Activated CD8-positive, alpha-beta memory T cell treated with anti-CD3 and anti-CD28 coated beads for 4 hours (primary cell): ENCODE data around the gene CNMD.
"Not testable (repeated sequence)": the region's sequence is repeated elsewhere in the genome, so short reads cannot be mapped to it uniquely, and the experiment has no call there.

Experiments
- DNase-seq, 2 donors: peaks; one replicate each; pipeline ENCODE4 v3.0.0-alpha.2; 2020; ENCODE audit warnings: low read depth in 2 of 2

CNMD gene

GRCh38 chr13:52744842-52745375, 5.3 kb upstream of the CNMD start:
- no peak for DNase-seq

- no peak for DNase-seq
Observed at GRCh38 chr13:52743988-52744387, 4.4 kb upstream of the CNMD start.

GRCh38 chr13:52743569-52743968, 3.9 kb upstream of the CNMD start:
- DNase-seq, result no peak

DNA sequence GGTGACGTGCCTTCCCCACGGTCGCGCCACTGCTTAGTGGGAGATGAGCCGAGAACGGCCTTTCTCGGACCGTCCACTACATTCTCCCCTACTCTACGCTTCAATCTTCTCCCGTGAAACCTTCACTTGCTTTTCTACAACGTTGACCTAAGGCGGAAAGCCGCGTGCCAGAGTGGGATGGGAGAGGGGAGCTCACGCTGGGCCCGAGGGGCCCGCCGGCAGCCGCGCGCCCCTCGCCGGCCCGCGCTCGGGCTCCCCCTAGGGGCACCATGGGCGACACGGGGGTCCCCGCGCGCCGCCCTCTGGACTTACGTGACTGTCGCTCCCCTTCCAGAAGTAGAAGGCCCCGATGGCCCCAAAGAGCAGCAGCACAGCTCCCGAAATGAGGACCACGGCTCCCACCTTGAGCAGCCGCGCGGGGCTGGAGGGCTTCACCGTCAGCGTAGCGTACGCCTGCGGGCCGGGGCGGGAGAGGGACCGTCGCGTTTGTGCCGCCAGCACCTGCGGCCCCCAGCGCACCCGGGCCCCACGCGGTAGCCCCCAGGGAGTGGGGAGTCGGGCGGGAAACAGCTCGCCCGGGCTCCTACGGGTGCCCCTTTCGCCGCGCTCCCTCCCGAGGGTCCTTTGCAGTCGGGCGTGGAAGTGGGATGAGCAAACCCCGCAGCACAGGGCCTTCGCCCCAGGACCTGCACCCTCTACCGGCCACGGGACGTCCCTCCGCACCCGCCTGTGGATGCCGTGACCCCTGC, 727 bp downstream of the CNMD start:
- DNase-seq, result no peak

DNA sequence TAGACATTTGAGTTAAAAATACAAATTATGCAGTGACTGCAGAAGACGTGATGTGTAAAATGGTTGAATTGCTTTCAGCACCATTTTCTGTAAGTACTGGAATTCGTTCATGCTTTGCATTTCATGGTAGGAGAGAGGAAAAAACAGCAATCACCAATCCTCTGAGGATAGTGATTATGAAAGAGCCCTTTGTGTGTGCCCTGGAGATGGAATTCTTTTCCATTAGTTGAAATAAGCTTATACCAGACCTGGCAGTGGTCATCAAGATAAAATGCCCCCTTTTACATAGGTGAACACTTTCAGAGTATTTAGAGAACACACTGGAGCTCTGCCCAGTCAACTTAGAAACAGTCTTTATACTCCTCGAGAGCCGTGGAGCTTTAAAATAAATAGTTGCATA, 1.7 kb downstream of the CNMD start:
- DNase-seq, result no peak

GRCh38 chr13:52737451-52737850, 2.2 kb downstream of the CNMD start:
- no peak for DNase-seq

- DNase-seq, result no peak
Observed at GRCh38 chr13:52736891-52737290, 2.7 kb downstream of the CNMD start.

DNA sequence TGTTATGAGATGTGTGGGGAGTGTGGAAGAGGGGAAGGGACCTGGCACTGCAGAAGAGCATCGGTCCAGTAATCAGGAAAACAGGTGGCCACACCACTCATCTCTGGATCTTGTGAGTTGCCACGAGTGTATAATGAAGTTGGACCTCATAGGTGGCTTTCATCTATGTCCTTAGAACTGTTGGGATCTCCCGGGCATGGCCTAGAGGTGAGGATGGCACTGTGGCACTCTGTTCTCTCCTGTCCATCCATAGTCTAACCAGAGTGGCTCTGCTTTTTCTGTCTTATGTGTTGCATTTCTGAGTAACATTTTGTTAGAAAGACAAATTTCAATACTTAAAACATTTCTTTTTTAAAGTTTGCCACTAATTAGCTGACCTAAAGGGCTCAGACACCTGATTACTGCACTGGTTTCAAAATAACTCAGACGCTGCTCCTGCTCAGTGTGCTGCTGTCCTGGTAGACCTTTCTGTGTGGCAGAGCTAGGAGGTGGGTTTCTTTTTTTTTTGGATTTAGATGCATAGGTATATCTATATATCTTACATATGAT, 5.5 kb downstream of the CNMD start:
- DNase-seq, result no peak

GRCh38 chr13:52726258-52726657, 13.4 kb downstream of the CNMD start:
- no peak for DNase-seq

- no peak for DNase-seq
Observed at GRCh38 chr13:52725302-52725701, 14.3 kb downstream of the CNMD start.

- no peak for DNase-seq
Observed at GRCh38 chr13:52723181-52723580, 16.4 kb downstream of the CNMD start.

DNA sequence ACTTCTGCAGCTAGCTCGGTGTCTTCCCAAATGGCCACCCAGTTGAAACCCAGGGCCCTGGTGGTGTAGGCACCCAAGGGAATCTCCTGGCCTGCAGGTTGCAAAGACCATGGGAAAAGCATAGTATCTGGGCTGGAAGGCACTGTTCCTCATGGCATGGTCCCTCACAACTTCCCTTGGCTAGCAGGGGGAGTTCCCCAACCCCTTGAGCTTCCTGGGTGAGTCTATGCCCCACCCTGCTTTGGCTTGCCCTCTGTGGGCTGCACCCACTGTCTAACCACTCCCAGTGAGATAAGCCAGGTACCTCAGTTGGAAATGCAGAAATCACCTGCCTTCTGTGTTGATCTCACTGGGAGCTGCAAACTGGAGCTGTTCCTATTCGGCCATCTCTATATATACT, 18.3 kb downstream of the CNMD start:
- DNase-seq, result not testable (repeated sequence)

DNA sequence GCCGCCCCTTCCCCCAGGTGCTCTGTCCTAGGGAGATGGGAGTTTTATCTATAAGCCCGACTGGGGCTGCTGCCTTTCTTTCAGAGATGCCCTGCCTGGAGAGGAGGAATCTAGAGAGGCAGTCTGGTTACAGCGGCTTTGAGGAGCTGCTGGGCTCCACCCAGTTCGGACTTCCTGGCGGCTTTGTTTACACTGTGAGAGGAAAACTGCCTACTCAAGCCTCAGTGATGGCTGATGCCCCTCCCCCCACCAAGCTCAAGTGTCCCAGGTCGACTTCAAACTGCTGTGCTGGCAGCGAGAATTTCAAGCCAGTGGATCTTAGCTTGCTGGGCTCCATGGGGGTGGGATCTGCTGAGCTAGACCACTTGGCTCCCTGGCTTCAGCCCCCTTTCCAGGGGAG, 18.7 kb downstream of the CNMD start:
- DNase-seq, result not testable (repeated sequence)

GRCh38 chr13:52713894-52714293, 25.7 kb downstream of the CNMD start:
- no peak for DNase-seq

GRCh38 chr13:52712385-52712784, 27.2 kb downstream of the CNMD start:
- DNase-seq, result no peak

DNA sequence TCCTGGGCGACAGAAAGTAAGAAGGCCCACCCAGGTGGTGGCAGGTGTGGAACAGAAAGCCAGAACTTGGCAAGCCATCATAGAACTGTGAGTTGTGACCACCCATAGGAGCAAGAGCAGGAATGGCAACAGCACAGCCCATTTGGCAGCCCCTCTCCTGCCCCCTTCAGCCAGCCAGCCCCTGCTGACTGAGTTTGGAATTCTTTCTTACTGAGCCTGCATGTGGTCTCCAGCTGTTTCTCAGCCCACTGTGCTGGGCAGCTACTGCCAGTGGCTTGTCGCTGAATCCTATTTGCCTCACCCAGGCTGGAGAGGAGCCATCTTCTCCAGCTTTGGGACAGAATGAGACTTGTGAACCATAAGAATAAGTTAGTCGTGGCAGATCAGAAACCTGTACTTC, 28.3 kb downstream of the CNMD start:
- DNase-seq, result no peak

DNA sequence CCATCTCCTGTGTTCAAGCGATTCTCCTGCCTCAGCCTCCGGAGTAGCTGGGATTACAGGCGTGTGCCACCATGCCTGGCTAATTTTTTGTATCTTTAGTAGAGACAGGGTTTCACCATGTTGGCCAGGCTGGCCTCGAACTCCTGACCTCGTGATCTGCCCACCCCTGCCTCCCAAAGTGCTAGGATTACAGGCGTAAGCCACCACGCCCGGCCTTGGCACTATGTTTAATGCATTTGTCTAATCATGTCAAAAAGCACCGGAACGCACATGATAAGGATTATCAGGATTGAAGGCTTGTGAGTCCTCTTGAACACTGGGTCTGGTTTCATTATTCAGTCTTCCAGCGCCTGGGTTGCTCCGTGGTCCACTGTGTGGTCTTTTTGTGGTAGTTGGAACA, 31.4 kb downstream of the CNMD start:
- not testable (repeated sequence) for DNase-seq

- DNase-seq, result no peak
Observed at GRCh38 chr13:52707375-52707774, 32.2 kb downstream of the CNMD start.

- DNase-seq, result no peak
Observed at GRCh38 chr13:52706081-52706480, 33.5 kb downstream of the CNMD start.

GRCh38 chr13:52703482-52703881, 36.1 kb downstream of the CNMD start:
- no peak for DNase-seq

DNA sequence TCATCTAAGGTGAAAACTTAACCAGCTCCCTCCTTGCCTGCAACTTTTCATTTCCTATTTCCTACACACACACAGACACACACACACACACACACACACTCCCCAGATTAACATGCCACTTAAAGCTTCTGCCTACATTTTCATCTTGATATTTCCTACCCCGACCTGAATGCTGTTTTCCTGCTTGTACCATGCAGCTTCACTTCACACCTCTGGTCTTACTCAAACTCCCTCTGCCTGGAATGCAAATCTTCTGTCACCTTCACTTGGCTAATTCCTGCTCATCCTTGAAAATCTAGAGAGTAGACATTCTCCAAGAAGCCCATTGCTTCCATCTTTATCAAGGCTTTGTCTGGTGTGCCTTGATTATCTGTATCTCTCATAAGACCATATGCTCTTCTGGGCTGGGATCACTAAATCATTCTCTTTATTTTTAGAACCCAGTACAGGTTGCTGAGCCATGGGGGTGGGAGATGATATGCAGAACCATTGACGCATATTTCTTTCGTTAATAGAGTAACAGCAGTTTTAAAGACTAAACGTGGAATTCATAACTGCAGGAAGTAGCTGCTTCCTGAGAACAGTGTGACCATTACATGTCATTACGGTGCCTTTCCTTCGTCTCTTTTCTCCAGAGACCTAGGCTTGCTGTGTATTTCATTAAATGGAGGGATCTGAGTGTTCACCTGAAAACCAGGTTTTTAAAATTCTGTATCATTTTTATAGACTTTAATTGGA, 37.7 kb downstream of the CNMD start:
- DNase-seq, result no peak

GRCh38 chr13:52696566-52696965, 43.1 kb downstream of the CNMD start:
- no peak for DNase-seq

- no peak for DNase-seq
Observed at GRCh38 chr13:52695856-52696255, 43.8 kb downstream of the CNMD start.
